ENCODE data around the gene DOCK2. TPM values are rescaled to one million over a fixed set of nuclear protein-coding genes. Genes with fewer than 3 reads are reported as not detected.

The DOCK2 gene
- total RNA-seq, 2 experiments from 2014 or later = 189 to 198 TPM

GRCh38 chr5:170046241-170046640 lies 409.2 kb downstream of the DOCK2 start:
- CTCF ChIA-PET = no interaction called here
- ATAC-seq (no peak), DNase-seq (no peak)
- H3K27me3 Mint-ChIP-seq = no peaks in the 10 kb centered on the region
- POLR2A ChIA-PET = no interaction called here
- intact Hi-C loops (cut with DNase I, micrococcal nuclease) = no loop called here
- H3K36me3 Mint-ChIP-seq (ENCODE audit: low read depth) = peaks cover 64% of the 10 kb centered on the region
- H3K4me1 Mint-ChIP-seq = no peaks in the 10 kb centered on the region
- no peaks in the 10 kb centered on the region for H3K9me3 Mint-ChIP-seq (ENCODE audit: low read depth)
- no peak overlapping the region for H3K27ac Mint-ChIP-seq
- no peak overlapping the region for H3K4me3 Mint-ChIP-seq

DNA sequence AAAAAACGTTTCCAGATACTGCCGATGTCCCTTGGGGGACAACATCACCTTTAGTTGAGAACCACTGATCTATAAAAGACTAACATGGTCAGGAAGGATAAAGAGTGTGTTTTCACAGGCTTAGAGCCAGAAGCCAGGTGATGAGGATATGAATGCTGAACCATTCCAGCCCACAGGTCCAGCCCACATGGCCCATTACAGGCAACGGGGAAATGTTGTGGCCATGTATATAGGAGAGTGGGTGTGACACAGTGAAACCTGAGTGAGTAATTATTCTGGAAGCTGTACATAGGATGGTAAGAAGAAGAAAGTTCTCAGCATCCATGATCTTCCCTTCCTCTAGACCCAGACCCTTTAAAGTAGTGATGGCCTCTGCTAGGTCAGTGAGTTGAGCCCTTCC lies 412.6 kb downstream of the DOCK2 start:
- CTCF ChIA-PET = no interaction called here
- peaks cover 68% of the 10 kb centered on the region for H3K36me3 Mint-ChIP-seq (ENCODE audit: low read depth)
- H3K27ac Mint-ChIP-seq = no peak overlapping the region

DNA sequence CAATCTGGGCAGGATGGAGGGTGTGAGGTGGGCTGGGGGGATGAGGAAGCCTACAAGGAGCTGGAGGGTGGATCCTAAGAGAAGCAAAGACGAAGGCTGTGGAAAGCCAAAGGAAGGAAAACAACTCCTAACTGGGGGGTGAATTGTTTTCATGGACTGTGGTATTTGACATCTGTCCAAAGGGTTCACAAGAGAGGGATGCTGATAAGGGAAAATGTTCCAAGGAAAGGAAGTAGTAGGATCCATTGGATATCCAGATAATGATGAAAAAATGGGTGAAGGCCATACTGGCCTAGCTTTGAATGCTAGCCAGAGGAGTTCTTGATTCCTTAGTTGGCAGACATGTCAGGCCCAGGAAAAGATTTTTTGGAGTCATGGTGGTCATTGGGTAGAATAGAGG lies 416.8 kb downstream of the DOCK2 start:
- Mint-ChIP-seq H3K4me3 (no peak overlapping the region), H3K27ac (no peak overlapping the region), H3K9me3 (ENCODE audit: low read depth) (peaks cover 2% of the 10 kb centered on the region), H3K36me3 (ENCODE audit: low read depth) (peaks cover 85% of the 10 kb centered on the region), H3K27me3 (no peaks in the 10 kb centered on the region), H3K4me1 (no peaks in the 10 kb centered on the region)
- ATAC-seq = no peak
- POLR2A ChIA-PET = no interaction called here
- no peak for DNase-seq
- CTCF ChIA-PET = interaction anchor here (0.6 to 1.4 kb wide), 3 partner anchors 17 to 560 kb away, joined by 3 to 8 read pairs (median 3); no protein-coding TSS in a partner anchor
- intact Hi-C loops (cut with DNase I, micrococcal nuclease) = no loop called here

More for the DNA sequence above, 412.6 kb downstream of the DOCK2 start:
- intact Hi-C loops (cut with DNase I, micrococcal nuclease) = no loop called here
- Mint-ChIP-seq H3K4me1 (no peaks in the 10 kb centered on the region), H3K9me3 (ENCODE audit: low read depth) (no peaks in the 10 kb centered on the region), H3K4me3 (no peak overlapping the region), H3K27me3 (no peaks in the 10 kb centered on the region)
- no peak for DNase-seq
- no peak for ATAC-seq
- POLR2A ChIA-PET = no interaction called here

DNA sequence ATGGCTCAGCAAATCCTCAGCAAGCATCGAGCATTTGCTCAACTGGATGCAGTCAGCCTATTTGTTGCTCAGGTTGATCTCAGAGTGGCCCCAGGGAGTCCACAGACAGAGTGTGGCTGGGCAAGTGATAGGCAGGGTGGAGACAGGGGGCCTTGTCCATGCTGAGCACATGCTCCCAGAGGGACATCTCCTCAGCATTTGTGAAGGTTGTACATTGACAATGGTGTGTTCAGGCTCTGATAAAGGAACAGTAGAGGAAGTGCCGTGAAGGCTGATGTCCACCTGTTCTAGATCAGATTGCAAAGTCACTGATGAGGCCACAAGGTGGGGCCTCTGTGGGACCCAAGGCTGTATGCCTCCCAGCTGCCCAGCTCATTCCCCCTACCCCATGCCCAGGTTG lies 418.5 kb downstream of the DOCK2 start:
- Mint-ChIP-seq H3K36me3 (ENCODE audit: low read depth) (peaks cover 80% of the 10 kb centered on the region), H3K27me3 (no peaks in the 10 kb centered on the region), H3K4me1 (no peaks in the 10 kb centered on the region), H3K27ac (no peak overlapping the region), H3K9me3 (ENCODE audit: low read depth) (peaks cover 2% of the 10 kb centered on the region), H3K4me3 (no peak overlapping the region)
- DNase-seq (no peak), ATAC-seq (no peak)
- intact Hi-C loops (cut with DNase I, micrococcal nuclease) = no loop called here
- ChIA-PET POLR2A (no interaction called here), CTCF (interaction anchor here (1.3 kb wide), 1 partner anchor 15 kb away, joined by 5 read pairs; no protein-coding TSS in a partner anchor)

DNA sequence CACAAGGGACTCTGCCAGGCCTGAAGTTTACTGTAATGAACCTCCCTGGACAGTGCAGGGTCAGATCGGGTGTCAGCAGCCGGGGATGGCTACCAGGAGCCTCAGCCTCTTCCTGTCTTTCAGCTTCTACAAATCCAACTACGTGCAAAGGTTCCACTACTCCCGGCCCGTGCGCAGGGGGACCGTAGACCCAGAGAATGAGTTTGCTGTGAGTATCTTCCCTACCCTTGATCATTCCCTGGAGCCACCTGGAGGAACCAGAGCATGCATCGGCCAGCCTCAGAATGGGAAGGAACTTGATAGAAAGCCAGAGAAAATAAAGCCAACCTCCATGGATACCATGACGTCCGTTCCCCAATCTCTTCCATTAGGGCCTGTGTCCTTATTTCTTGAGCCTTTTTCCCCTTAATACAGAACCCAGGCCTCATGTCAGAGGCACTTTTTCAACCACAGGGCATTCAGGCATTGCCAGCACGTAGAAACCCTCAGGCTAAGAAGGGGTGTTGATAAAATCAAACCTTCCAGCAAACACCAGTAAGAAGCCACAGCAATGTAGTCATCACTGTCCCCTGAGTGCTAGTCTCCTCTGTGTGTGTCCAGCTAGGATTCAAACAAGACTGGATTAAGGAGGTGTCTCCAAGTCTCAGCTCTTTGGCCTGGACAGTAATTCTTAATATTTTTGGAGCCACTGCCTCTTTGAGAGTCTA lies 419.6 kb downstream of the DOCK2 start:
- Mint-ChIP-seq H3K27me3 (no peaks in the 10 kb centered on the region), H3K9me3 (ENCODE audit: low read depth) (peaks cover 2% of the 10 kb centered on the region), H3K36me3 (ENCODE audit: low read depth) (peaks cover 78% of the 10 kb centered on the region), H3K27ac (no peak overlapping the region), H3K4me1 (no peaks in the 10 kb centered on the region), H3K4me3 (no peak overlapping the region)
- DNase-seq (no peak), ATAC-seq (no peak)
- POLR2A ChIA-PET = no interaction called here
- CTCF ChIA-PET = interaction anchor here (0.6 kb wide), 1 partner anchor 64 kb away, joined by 3 read pairs; no protein-coding TSS in a partner anchor
- intact Hi-C loops (cut with DNase I, micrococcal nuclease) = no loop called here

DNA sequence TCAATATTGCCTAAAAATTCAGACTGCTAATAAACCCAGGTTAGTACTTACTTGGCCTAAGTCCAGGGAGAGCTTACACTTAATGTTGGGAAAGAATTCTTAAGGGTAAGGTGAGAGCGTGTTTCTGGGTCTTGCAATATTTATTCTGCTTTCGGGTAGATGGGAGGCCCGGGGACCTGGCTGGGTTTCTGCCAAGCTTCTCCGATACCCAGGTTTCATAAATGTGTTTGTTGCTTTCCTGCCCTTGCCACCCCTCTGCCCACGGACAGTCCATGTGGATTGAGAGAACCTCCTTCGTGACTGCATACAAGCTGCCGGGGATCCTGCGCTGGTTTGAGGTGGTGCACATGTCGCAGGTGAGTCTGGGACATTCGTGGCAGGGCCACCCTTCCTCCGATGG lies 420.2 kb downstream of the DOCK2 start:
- intact Hi-C loops (cut with DNase I, micrococcal nuclease) = no loop called here

DNA sequence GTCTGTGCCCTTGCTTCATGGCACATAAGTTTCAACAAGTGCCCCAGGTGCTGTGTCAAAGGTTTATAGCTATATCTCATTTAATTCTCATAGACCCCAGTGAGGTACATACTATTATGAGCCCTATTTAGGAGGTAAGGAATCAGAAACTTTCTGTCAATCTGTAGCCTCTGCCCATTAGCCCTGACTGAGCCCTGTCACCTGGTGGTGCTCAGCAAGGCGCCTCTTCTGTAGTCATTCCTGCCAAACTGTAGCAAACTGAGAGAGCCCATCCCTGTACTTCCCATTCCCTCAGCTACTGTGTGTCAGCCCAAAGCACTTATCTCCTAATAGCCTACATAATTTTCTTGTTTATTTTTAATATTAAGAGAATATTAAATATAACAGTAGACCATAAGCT lies 422.1 kb downstream of the DOCK2 start:
- peaks cover 67% of the 10 kb centered on the region for H3K36me3 Mint-ChIP-seq (ENCODE audit: low read depth)
- CTCF ChIA-PET = interaction anchor here (0.9 to 3.3 kb wide), 2 partner anchors 12 to 25 kb away, joined by 3 to 14 read pairs; no protein-coding TSS in a partner anchor
- DNase-seq (no peak), ATAC-seq (no peak)
- H3K4me1 Mint-ChIP-seq = no peaks in the 10 kb centered on the region
- no peak overlapping the region for H3K27ac Mint-ChIP-seq
- intact Hi-C loops (cut with DNase I, micrococcal nuclease) = no loop called here
- POLR2A ChIA-PET = no interaction called here
- no peak overlapping the region for H3K4me3 Mint-ChIP-seq
- peaks cover 2% of the 10 kb centered on the region for H3K9me3 Mint-ChIP-seq (ENCODE audit: low read depth)
- no peaks in the 10 kb centered on the region for H3K27me3 Mint-ChIP-seq

More for the DNA sequence above, 420.2 kb downstream of the DOCK2 start:
- ATAC-seq (no peak), DNase-seq (no peak)
- H3K27ac Mint-ChIP-seq = no peak overlapping the region
- H3K4me3 Mint-ChIP-seq = no peak overlapping the region
- peaks cover 78% of the 10 kb centered on the region for H3K36me3 Mint-ChIP-seq (ENCODE audit: low read depth)
- H3K27me3 Mint-ChIP-seq = no peaks in the 10 kb centered on the region
- ChIA-PET CTCF (interaction anchor here (0.6 kb wide), 1 partner anchor 64 kb away, joined by 3 read pairs; no protein-coding TSS in a partner anchor), POLR2A (no interaction called here)
- peaks cover 2% of the 10 kb centered on the region for H3K9me3 Mint-ChIP-seq (ENCODE audit: low read depth)
- no peaks in the 10 kb centered on the region for H3K4me1 Mint-ChIP-seq

DNA sequence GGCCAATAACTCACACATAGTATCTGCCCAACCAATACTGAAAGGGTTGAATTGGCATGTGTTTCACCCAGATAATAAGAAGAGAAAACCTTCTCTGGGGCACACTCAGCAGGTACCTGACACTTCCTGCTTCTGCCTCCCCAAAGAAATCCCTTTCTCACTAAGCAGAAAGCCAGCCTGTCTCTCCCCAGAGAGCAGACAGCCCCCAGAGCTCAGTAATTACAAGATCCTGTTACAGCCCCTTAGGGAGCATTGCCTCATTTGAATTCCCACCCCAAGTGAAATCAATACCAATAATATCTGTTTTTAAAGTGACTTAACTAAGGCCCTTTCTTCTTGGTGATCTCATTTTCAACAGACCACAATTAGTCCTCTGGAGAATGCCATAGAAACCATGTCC lies 430.1 kb downstream of the DOCK2 start:
- Mint-ChIP-seq H3K4me1 (no peaks in the 10 kb centered on the region), H3K4me3 (no peak overlapping the region), H3K36me3 (ENCODE audit: low read depth) (peaks cover 66% of the 10 kb centered on the region), H3K9me3 (ENCODE audit: low read depth) (no peaks in the 10 kb centered on the region), H3K27ac (no peak overlapping the region), H3K27me3 (no peaks in the 10 kb centered on the region)
- ATAC-seq = no peak
- POLR2A ChIA-PET = no interaction called here
- intact Hi-C loops (cut with DNase I, micrococcal nuclease) = no loop called here
- no peak for DNase-seq
- CTCF ChIA-PET = interaction anchor here (1.1 kb wide), 1 partner anchor 536 kb away, joined by 3 read pairs; no protein-coding TSS in a partner anchor

DNA sequence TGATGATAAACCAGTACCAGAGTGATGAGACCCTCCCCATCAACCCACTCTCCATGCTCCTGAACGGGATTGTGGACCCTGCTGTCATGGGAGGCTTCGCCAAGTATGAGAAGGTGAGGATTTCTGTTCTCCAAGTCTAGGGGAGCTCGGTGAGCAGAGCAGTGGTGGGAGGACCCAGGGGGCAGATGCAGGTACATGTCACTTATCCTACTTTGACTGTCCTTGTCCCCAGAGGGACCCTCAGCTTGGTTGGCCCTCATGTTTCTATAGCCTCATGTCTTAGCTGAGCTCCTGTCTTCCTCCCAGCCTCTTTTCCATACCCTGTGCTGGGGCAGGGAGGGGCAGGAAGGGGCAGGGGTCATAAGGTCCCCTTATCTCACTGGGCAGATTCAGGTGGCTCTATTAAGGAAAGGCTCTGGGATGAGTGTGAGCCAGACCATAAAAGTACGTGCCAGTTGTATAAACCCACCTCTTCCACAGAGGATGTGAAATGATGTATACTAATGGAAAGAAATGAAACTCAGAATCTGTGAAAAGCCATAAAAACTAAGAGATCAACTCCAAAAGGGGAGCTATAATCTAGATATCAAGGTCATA lies 430.6 kb downstream of the DOCK2 start:
- POLR2A ChIA-PET = interaction anchor here (0.6 kb wide), 1 partner anchor 1961 kb away, joined by 4 read pairs; no protein-coding TSS in a partner anchor
- no peak overlapping the region for H3K4me3 Mint-ChIP-seq
- H3K36me3 Mint-ChIP-seq (ENCODE audit: low read depth) = peaks cover 64% of the 10 kb centered on the region
- no peak overlapping the region for H3K27ac Mint-ChIP-seq
- no peaks in the 10 kb centered on the region for H3K4me1 Mint-ChIP-seq
- H3K27me3 Mint-ChIP-seq = no peaks in the 10 kb centered on the region
- ATAC-seq = no peak
- H3K9me3 Mint-ChIP-seq (ENCODE audit: low read depth) = no peaks in the 10 kb centered on the region
- DNase-seq = no peak
- CTCF ChIA-PET = interaction anchor here (1.1 kb wide), 1 partner anchor 535 kb away, joined by 3 read pairs; no protein-coding TSS in a partner anchor
- intact Hi-C loops (cut with DNase I, micrococcal nuclease) = no loop called here

DNA sequence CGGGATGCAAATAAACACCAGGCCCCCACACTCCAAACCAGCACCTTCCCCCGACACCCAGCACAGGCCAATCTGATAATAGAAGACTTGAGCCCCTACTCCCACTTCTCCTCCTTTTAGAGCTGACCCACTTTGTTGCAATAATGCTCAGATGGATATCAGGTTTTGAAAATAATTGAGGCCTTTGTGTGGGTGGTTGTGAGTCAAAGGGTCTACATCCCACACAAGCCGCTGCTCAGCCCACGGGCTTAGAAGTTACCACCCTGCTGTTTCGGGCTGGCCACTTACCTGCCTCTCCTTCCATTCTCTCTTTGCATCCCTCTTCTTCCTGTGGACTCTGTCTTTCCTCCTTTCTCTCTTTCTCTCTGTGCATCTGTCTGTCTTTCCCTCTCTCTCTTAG lies 432.4 kb downstream of the DOCK2 start:
- no peak overlapping the region for H3K4me3 Mint-ChIP-seq
- no peaks in the 10 kb centered on the region for H3K4me1 Mint-ChIP-seq
- no peak for ATAC-seq
- ChIA-PET POLR2A (no interaction called here), CTCF (interaction anchor here (2.7 kb wide), 1 partner anchor 16 kb away, joined by 15 read pairs; no protein-coding TSS in a partner anchor)
- intact Hi-C loops (cut with DNase I, micrococcal nuclease) = no loop called here
- no peak overlapping the region for H3K27ac Mint-ChIP-seq
- DNase-seq = no peak
- H3K9me3 Mint-ChIP-seq (ENCODE audit: low read depth) = no peaks in the 10 kb centered on the region
- H3K27me3 Mint-ChIP-seq = no peaks in the 10 kb centered on the region
- peaks cover 59% of the 10 kb centered on the region for H3K36me3 Mint-ChIP-seq (ENCODE audit: low read depth)

DNA sequence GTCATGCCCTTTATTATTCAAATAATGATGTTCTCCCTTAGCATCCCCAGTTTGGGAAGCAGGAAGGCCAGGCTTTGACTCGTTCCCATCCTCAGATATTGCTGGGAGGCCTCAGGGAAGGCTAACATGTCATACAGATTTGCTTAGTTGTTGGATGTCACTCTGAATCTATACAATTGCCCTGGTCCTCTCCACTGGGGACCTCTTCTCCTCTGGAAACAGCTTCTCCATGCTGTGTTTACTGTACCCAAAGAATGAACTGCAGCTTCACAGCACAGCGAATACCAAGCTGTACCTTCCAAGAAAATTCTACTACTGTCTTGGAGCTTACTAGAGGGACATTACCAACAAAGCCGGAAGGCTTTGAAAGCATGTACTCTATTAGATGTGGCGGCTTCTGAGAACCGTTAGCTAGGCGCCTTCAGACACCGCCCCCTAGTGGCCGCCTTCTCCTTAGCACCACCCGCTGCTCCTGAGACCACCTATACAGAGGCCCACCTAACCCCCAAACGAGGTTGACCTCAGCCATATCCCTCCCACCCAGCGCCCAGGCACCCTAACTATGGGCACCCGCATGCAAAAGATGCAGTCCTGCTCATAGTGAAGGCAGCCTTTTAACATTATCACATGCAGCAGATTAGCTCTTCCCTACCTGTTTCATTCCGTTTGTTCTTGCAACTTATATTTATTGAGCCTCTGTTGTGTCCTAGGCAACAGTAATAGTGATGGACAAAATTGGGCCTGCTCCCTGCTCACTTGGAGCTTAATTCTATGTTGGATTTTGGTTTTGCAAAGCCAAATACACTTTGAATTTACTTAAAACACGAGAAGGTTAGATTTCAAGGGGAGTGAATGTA lies 433.7 kb downstream of the DOCK2 start:
- intact Hi-C loops (cut with DNase I, micrococcal nuclease) = no loop called here
- H3K4me3 Mint-ChIP-seq = no peak overlapping the region
- H3K9me3 Mint-ChIP-seq (ENCODE audit: low read depth) = no peaks in the 10 kb centered on the region
- no peaks in the 10 kb centered on the region for H3K27me3 Mint-ChIP-seq
- no peak for ATAC-seq
- DNase-seq = peak; percentile 45
- H3K4me1 Mint-ChIP-seq = no peaks in the 10 kb centered on the region
- peaks cover 63% of the 10 kb centered on the region for H3K36me3 Mint-ChIP-seq (ENCODE audit: low read depth)
- CTCF ChIA-PET = interaction anchor here (0.7 to 2.7 kb wide), 15 partner anchors 8 to 490 kb away, joined by 3 to 15 read pairs (median 4); no protein-coding TSS in a partner anchor
- H3K27ac Mint-ChIP-seq = no peak overlapping the region
- POLR2A ChIA-PET = interaction anchor here (0.6 kb wide), 1 partner anchor 207 kb away, joined by 3 read pairs; no protein-coding TSS in a partner anchor

Measured in activated CD4-positive, alpha-beta T cell treated with anti-CD3 and anti-CD28 coated beads for 36 hours (primary cell).